Loucy (cell line): ENCODE data around the gene LMAN1L.
A peak's percentile ranks its signal among the peaks of the same experiment; 100 is the strongest.

Source experiments
- EZH2phosphoT487 ChIP-seq: fragments of 200-600 bp; IDR thresholded peaks from 2 replicates; pipeline ENCODE4 v1.6.1; 2018; ENCODE audit warnings: antibody characterized with exemption, mild to moderate bottlenecking, moderate library complexity, borderline replicate concordance
- TF ChIP-seq, protein P1 (sequence below): fragments of 200-600 bp; sonication (generic); conservative IDR thresholded peaks from 2 replicates; pipeline ENCODE4 v1.5.1; 2014; ENCODE audit warnings: mild to moderate bottlenecking, antibody characterized with exemption, low read length

DNA sequence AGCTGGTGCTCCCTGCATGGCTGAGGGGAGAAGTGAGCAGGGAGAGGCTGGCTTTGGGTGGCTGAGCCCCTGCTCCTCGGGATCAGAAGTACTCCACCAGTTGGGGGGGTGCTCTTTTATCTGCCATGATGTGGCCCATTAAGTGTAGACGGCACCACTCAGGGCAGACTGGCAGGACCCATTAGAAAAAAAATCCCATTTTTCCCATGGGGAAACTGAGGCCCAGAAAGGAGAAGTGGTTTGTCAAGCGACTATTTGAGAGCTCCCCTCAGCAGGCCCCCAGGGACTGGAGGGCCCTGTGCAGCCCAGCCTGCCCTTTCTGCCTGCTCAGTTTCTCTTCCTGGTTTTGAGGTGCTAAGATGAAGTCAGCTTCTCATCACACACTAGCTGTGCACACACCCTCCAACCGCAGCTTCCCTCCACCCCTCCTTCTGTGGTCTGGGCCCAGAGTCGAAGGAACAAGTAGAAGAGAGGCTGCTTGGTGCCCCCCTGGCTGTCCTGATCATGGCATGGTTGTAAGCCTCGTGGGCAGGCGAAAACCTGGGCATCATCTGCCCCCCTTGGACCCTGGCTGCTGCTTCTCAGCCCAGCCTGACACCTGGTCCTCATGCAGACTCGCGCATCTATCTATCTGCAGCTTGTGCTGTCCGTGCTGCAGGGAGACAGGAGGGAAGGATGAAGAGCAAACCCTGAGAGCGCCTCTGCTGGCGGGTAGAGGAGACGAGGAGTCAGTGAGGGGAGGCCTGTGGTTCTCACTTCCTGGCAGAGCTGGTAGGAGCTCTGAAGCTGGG lies 25.2 kb upstream of the LMAN1L start:
- TF ChIP-seq, protein P1, sequence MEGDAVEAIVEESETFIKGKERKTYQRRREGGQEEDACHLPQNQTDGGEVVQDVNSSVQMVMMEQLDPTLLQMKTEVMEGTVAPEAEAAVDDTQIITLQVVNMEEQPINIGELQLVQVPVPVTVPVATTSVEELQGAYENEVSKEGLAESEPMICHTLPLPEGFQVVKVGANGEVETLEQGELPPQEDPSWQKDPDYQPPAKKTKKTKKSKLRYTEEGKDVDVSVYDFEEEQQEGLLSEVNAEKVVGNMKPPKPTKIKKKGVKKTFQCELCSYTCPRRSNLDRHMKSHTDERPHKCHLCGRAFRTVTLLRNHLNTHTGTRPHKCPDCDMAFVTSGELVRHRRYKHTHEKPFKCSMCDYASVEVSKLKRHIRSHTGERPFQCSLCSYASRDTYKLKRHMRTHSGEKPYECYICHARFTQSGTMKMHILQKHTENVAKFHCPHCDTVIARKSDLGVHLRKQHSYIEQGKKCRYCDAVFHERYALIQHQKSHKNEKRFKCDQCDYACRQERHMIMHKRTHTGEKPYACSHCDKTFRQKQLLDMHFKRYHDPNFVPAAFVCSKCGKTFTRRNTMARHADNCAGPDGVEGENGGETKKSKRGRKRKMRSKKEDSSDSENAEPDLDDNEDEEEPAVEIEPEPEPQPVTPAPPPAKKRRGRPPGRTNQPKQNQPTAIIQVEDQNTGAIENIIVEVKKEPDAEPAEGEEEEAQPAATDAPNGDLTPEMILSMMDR = peak; percentile 94
- no peak for TF ChIP-seq EZH2phosphoT487
